NCI-H2227 (cell line): Measurements from ENCODE around the gene SUDS3.

ENCODE experiments used
- DNase-seq: peaks from one replicate; lab custom pipeline; 2025; ENCODE audit not compliant: unreplicated experiment; lab: John Stamatoyannopoulos, UW

Gene SUDS3

GRCh38 chr12:118356809-118357256, 19.5 kb upstream of the SUDS3 start:
- no peak for DNase-seq

- DNase-seq = peak; percentile 20
Measured at GRCh38 chr12:118357257-118358007, 18.9 kb upstream of the SUDS3 start.

GRCh38 chr12:118358008-118358359, 18.4 kb upstream of the SUDS3 start:
- no peak for DNase-seq

- DNase-seq = no peak
Measured at GRCh38 chr12:118358612-118359540, 17.5 kb upstream of the SUDS3 start.

- no peak for DNase-seq
Measured at GRCh38 chr12:118359541-118359915, 16.8 kb upstream of the SUDS3 start.

GRCh38 chr12:118361092-118361404, 15.3 kb upstream of the SUDS3 start:
- no peak for DNase-seq

GRCh38 chr12:118361889-118362288, 14.5 kb upstream of the SUDS3 start:
- no peak for DNase-seq

- no peak for DNase-seq
Measured at GRCh38 chr12:118368821-118369220, 7.5 kb upstream of the SUDS3 start.

GRCh38 chr12:118370601-118371000, 5.8 kb upstream of the SUDS3 start:
- no peak for DNase-seq

- DNase-seq = peak; percentile 17
Measured at GRCh38 chr12:118371321-118372282, 4.8 kb upstream of the SUDS3 start.

GRCh38 chr12:118372541-118373495, 3.5 kb upstream of the SUDS3 start, which contains the start of gene TAOK3:
TSS of gene TAOK3 (minus strand) at chr12:118372907. CDS start at chr12:118255567, 117,340 bp downstream.
- peak; percentile 98 for DNase-seq

GRCh38 chr12:118373616-118374015, 2.7 kb upstream of the SUDS3 start:
- no peak for DNase-seq

- no peak for DNase-seq
Measured at GRCh38 chr12:118374126-118374725, 2.1 kb upstream of the SUDS3 start.

- DNase-seq = peak; percentile 10
Measured at GRCh38 chr12:118374909-118375308, 1.4 kb upstream of the SUDS3 start.

GRCh38 chr12:118375348-118375747, 1.0 kb upstream of the SUDS3 start:
- peak; percentile 26 for DNase-seq

- no peak for DNase-seq
Measured at GRCh38 chr12:118377021-118377883, 897 bp downstream of the SUDS3 start.

- peak; percentile 74 for DNase-seq
Measured at GRCh38 chr12:118377884-118378470, 1.6 kb downstream of the SUDS3 start.

- DNase-seq = no peak
Measured at GRCh38 chr12:118391424-118391823, 15.1 kb downstream of the SUDS3 start.
